Measurements from ENCODE around the gene ASTN1.

The ASTN1 gene

GRCh38 chr1:177165069-177165439, 542 bp upstream of the ASTN1 start:
- in situ Hi-C loops (cut with MboI; ENCODE audit: low sequenced_read_pairs) = no loop called here

DNA sequence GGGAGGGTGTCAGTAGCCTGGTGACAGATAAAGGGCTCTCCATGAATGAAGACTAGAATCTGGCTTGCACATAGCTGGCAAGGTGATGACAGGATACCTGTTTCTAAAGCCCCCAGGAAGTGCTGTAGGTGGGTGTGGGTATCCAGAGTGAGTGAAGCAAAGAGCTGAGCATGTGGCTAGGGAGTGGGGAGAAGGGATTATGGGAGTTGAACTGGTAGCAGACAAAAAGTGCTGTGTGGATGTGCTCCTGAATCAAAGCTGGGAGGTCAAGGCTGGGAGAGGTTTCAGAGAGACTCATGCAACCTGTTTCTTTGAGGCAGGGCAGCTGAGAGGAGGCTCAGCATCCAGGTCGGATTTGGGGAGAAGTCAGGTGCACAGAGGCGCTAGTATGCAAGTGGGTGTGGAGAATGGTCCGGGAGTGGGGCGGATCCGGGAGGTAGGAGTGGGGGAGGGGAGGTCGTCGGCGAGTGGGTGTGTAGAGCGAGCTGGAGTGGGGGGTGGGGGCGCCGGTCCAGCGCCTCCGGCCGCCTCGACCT, 600 bp downstream of the ASTN1 start:
- in situ Hi-C loops (cut with MboI; ENCODE audit: low sequenced_read_pairs) = no loop called here

GRCh38 chr1:177162243-177162642, 2.3 kb downstream of the ASTN1 start:
- in situ Hi-C loops (cut with MboI; ENCODE audit: low sequenced_read_pairs) = no loop called here

DNA sequence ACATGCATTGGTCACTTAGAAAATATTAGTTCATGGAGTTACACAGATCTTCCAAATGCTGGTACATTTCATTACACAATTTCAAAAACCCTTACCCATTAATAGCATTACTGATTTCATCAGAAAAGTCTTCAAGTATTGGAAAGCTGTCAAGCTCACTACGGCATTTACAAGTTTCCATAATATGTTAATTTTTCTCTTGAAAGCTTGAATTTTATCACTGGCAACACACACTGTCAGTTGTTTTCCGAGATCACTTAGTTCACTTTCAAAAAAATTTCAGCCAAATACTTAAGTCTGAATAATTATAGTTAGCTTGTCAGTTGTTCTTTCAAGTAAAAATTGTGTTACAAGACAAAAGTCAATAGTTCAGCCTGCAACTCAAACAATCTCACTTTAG, 18.0 kb downstream of the ASTN1 start:
- in situ Hi-C loops (cut with MboI; ENCODE audit: low sequenced_read_pairs) = no loop called here

DNA sequence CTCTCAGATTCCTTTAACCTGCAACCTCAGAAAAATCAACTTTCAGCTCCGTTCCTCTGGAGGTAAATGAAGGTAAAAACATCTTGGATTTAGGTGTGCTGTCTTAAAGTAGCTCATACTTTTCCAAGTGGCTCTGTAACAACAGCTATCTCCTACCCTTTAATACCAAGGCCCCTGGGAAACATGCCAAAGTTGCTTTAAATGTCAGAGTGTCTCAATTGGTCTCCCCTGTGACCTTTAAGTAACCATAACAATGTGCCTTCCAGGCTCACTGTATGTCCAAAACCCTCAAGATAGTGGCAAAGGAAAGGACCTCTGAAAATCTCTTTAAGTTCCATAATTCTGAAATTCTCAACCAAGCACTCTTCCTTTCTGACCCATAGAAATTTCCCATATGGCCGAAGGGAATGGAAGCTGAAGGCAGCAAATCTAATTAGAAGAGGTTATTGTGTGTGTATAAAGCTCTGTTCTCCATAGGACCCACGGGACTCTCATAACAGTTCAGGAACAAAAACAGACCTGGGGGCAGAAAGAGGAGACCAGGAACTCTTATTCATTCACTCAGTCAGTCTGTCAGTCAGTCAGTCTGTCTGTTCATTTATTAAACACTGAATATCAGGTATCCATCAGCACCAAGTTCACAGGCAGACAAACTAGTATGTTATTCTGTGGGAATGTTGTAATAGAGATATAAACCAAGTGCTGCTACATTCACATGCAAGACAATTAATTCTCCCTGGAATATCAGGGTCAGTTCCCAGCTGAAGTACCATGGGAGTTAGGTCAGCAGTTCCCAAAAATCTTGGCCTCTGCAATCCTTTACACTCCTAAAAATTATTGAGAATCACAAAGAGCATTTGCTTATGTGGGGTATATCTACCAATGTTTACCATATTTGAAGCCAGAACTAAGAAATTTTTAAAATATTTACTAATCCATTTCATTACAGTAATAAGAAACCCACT, 19.1 kb downstream of the ASTN1 start:
- in situ Hi-C loops (cut with MboI; ENCODE audit: low sequenced_read_pairs) = no loop called here

GRCh38 chr1:177142791-177143271, 21.7 kb downstream of the ASTN1 start:
- in situ Hi-C loops (cut with MboI; ENCODE audit: low sequenced_read_pairs) = no loop called here

DNA sequence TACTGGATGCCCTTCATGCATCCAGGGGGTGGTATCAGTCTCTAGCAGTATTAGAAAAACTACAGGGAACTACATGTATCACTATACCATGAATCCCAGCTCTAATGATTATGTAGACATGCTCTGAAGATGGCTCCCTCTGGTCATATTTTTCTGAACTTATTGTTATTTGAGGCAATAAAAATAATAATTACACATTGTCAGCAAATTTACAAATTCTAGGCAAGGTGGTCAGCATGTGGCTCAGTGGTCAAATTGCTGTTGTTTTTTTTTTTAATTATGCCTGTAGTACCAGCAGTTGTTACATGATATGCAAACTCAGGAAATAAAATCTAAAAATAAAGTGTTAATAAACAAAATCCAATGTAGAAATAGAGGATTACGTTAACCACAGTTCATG, 22.5 kb downstream of the ASTN1 start:
- in situ Hi-C loops (cut with MboI; ENCODE audit: low sequenced_read_pairs) = no loop called here

DNA sequence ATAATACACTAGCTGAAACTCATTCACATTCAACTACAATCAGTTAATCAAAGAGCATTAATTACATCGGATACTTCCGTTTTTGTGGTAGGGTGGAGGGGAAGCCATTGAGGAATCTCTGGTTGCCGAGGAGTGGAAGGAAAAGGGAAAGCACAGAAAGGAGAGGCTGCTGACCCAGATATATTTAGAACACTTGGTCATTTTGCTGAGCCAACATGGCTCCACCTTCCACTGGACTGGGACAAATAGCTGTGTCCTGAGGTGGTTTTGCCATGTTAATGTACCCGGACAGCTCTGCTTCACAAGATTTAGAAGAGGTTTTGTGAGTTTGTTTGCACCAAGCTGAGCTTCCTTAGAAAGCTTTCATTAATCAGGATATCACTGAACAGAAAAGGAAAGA, 26.2 kb downstream of the ASTN1 start:
- in situ Hi-C loops (cut with MboI; ENCODE audit: low sequenced_read_pairs) = no loop called here

DNA sequence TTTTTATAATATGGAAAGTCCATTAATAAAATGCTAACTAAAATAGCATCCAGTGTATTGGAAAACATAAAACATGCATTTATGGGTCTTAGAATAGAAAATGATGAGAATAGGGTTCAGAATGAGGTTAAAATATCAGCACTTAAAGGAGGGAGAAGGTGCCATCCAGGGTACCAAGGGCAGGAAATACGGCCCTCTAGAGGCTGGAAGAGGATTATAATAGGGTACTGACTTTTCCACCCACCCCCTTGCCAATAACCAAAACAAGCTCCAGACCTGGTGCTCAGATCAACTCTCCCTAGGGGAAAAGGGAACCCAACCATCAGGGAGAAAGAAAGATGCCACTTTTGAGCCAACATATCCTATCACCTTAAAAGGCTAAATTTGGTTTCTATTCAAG, 26.7 kb downstream of the ASTN1 start:
- in situ Hi-C loops (cut with MboI; ENCODE audit: low sequenced_read_pairs) = no loop called here

DNA sequence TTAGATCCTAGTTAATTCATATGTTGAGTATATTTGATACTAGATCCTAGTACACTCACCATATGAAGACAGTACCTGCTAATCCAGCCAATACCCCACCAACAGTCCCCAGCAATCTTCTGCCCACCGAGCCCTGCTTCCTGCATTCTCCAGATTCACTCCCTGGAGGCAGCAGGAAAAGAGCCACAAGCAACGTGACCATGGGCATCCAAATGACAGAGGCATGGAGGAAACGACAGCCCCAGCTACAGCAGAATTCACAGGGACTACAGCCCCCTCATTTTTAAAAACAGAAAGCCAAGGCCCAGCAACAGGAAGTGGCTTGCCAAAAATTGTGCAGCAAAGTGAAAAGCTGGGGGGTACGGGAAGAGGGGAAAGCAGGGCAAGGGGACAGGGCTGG, 29.3 kb downstream of the ASTN1 start:
- in situ Hi-C loops (cut with MboI; ENCODE audit: low sequenced_read_pairs) = no loop called here

DNA sequence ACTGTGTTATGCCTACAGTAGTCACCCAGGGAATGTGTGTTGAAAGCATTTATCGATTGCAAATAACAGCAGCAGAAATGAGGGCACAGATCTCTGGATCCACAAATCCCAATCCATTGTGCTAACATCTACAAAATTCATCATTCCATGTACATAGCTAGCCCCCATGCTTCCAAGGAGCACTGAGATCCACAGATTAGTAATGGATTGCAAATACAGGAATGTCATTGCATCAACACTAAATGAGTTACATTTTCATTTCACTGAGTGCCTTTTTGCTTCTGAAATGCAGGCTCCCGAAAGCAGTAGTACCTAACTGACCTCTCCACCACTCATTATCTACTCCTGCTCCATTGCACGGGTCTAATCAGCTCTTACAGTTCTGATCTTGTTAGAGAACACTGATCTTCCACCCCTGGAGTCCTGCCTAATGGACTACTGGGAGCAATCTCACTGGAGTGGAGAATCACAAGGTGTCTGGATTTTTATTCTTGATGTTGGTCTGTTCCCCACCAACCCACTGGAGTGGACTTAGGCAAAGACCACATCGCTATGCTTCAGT, 30.5 kb downstream of the ASTN1 start:
- in situ Hi-C loops (cut with MboI; ENCODE audit: low sequenced_read_pairs) = no loop called here

- in situ Hi-C loops (cut with MboI; ENCODE audit: low sequenced_read_pairs) = no loop called here
Measured at GRCh38 chr1:177132141-177132540, 32.4 kb downstream of the ASTN1 start.

DNA sequence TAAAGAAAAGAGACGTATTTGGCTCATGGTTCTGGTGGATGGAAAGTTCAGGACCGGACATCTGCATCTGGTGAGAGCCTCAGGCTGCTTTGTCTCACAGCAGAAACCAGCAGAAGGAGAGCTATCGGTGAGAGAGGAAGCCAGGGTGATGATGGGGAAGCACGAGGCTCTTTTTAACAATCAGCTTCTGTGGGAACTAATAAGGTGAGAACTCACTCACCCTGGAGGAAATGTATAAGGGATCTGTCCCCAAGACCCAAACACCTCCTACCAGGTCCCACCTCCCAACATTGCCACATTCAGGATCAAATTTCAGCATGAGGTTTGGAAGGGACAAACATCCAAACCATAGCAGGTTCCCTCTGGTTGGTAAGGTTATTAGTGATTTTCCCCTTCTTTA, 32.8 kb downstream of the ASTN1 start:
- in situ Hi-C loops (cut with MboI; ENCODE audit: low sequenced_read_pairs) = no loop called here

DNA sequence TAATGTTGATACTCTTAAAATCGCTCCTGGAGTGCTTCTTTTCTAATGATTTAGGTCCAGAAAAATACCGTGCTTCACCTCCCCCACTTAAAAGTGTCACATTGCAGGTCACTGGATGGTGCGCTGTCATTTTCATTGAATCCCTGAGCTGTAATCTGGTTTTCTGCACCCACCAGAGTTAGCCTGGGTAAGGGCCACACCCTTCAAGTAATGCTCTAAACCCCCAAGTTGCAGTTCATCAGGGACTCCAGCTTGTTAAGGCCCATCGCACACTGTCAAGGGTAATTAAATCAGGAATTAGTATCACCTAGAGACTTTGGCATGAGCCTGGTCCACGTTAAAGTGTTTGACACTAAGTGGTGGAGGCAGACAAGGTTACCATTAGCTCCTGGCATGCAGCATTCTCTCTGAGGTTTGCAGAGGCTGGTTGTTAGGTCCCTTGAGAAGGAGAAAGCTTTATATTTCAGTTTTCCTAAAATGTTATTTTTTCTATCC, 34.0 kb downstream of the ASTN1 start:
- in situ Hi-C loops (cut with MboI; ENCODE audit: low sequenced_read_pairs) = no loop called here

DNA sequence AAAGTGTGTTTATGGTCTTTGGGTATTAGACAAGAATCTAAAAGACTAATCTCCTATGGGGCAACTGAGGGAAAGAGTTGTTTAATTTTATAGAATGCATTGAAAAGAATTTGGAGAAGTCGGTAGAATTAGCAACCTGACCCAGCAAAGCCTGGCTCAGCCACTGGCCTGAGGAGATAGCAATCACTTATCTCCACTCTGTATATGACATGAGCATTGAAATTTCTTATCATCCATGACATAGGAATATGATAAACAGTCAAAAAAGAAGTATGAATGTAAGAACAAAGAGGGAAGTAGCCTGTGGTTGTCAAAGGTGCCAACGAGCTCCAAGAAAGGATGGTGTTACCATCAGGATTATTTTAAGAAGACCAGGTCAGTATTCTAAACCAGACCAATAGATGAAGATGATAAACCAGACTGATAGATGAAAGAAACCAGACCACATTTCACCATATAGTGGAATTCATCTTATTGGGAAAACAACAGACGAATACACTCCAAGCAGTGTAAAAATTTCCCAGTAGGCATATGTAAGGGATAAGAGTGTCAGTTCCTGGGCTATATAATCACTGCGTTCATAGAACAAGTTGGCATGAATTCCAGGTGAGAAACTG, 35.7 kb downstream of the ASTN1 start:
- in situ Hi-C loops (cut with MboI; ENCODE audit: low sequenced_read_pairs) = no loop called here

- in situ Hi-C loops (cut with MboI; ENCODE audit: low sequenced_read_pairs) = no loop called here
Measured at GRCh38 chr1:177126267-177126666, 38.2 kb downstream of the ASTN1 start.

GRCh38 chr1:177124577-177125278, 39.8 kb downstream of the ASTN1 start:
- in situ Hi-C loops (cut with MboI; ENCODE audit: low sequenced_read_pairs) = no loop called here

DNA sequence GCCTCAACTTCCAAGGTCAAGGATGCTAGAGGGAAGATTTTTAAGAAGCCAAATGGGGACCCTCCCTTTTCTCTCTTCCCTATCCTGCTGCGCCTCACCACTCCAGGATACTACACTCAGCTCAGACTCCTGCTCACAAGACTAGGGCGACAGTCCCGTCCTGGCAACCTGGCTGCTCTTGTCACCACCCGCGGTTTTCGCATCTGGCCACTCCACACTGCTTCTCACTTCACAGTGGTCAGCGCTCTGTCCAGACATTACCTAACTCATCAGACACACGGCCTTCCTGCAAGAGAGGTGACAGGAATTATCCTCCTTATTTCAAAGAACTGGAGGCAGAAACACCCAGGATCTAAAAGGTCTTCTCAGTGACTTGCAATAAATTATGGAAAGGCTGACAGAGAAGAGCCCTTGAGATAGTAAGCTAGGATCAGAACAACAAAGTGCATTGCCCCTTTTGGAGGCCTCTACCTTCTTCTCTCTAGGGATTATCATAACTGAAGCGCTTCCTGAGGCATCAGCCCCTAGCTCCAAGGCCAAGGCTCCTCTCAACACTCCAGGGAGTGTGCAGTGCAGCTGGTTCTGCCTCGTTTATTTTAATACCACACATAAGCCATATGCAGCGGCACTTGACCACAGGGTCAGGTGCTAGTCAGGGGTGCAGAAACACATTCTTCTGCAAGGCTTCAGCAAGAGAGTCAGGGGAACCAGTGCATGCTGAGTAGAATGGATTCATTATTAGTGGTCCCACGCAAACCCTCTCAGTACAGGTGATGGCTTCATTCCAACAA, 41.9 kb downstream of the ASTN1 start:
- in situ Hi-C loops (cut with MboI; ENCODE audit: low sequenced_read_pairs) = no loop called here

- in situ Hi-C loops (cut with MboI; ENCODE audit: low sequenced_read_pairs) = no loop called here
Measured at GRCh38 chr1:177119311-177119710, 45.2 kb downstream of the ASTN1 start.

DNA sequence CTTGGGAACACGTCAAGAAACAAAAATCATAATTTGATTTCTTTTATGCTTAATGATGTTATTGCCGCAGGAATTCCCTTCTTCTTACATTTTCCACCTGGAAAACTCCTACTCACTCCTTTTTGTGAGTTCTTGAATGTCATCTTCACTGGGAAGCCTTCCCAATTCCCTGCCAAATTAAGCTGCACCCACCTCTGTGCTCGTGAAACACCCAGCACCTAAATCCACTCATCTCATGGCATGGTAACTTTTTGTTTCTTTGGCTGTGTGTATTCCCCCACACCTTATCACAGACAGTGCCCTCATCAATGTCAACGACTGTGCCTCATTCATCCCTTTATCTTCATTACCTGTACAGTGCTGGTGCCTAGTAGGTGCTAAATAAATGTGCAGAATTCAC, 45.6 kb downstream of the ASTN1 start:
- in situ Hi-C loops (cut with MboI; ENCODE audit: low sequenced_read_pairs) = no loop called here

Data from hTERT RPE-1 (cell line).